ENCODE measurements around the gene CREBRF. TPM values are rescaled to one million over a fixed set of nuclear protein-coding genes. Genes with fewer than 3 reads are reported as not detected.

Gene CREBRF
- total and polyA plus RNA-seq, 2 donors (not counting 3 experiments of a cell fraction or from before 2014, with no cell fraction given): 2.7 to 8.8 TPM

DNA sequence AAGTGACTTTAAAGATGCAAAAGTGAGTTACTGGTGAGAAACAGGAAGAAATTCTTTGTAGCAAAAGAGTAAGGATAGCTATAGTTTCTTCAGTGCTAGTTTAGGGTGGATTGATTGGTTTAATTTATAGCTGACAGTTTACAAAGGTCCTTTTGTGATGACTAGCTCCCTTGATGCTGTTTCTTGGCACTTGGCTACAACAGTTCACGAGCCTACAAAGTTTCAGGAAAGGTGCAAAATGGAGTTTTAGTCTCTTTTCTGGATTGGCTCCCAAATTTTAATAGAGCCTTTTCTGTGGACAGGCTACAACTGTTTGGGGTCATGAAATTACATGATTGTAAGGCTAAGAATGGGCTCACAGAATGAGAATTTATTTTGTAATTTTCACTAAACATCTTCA lies 47.3 kb downstream of the CREBRF start:
- dilution Hi-C loops (cut with MboI; ENCODE audit: extremely low pct_ligation_motif_present, low sequenced_read_pairs): no loop called here
- no peak overlapping the region for H3K27ac ChIP-seq (ENCODE audit: insufficient read depth, low read depth, low read length)
- DNase-seq (ENCODE audit: low read depth, low spot score): no peak
- no peak overlapping the region for H3K9ac ChIP-seq (replicated peaks; ENCODE audit: extremely low read depth, insufficient read depth, low read length)
- no peaks in the 10 kb centered on the region for H3K4me1 ChIP-seq (ENCODE audit: control insufficient read depth, extremely low read depth, insufficient read depth, low read length)
- TF ChIP-seq GATA2 (IDR thresholded peaks at IDR 0.05; ENCODE audit: insufficient read depth, insufficient read length, low read depth, low read length) (no peak), POLR2A (IDR thresholded peaks at IDR 0.05; ENCODE audit: low read depth, low read length) (no peak), POLR2AphosphoS5 (IDR thresholded peaks at IDR 0.05; ENCODE audit: insufficient read depth, low read depth, low read length) (no peak), JUN (IDR thresholded peaks at IDR 0.05; ENCODE audit: borderline replicate concordance, insufficient read depth, insufficient read length, low read depth) (no peak), EZH2 (IDR thresholded peaks at IDR 0.05; ENCODE audit: borderline replicate concordance, low read depth, low read length, severe bottlenecking) (no peak), MYC (IDR thresholded peaks at IDR 0.05; ENCODE audit: low read depth, low read length) (no peak), FOS (IDR thresholded peaks at IDR 0.05; ENCODE audit: borderline replicate concordance, insufficient read depth, low read length) (no peak)
- TF ChIP-seq, protein P1, sequence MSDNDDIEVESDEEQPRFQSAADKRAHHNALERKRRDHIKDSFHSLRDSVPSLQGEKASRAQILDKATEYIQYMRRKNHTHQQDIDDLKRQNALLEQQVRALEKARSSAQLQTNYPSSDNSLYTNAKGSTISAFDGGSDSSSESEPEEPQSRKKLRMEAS (IDR thresholded peaks at IDR 0.05; ENCODE audit: insufficient read depth, insufficient read length): no peak
- TF ChIP-seq, protein P2, sequence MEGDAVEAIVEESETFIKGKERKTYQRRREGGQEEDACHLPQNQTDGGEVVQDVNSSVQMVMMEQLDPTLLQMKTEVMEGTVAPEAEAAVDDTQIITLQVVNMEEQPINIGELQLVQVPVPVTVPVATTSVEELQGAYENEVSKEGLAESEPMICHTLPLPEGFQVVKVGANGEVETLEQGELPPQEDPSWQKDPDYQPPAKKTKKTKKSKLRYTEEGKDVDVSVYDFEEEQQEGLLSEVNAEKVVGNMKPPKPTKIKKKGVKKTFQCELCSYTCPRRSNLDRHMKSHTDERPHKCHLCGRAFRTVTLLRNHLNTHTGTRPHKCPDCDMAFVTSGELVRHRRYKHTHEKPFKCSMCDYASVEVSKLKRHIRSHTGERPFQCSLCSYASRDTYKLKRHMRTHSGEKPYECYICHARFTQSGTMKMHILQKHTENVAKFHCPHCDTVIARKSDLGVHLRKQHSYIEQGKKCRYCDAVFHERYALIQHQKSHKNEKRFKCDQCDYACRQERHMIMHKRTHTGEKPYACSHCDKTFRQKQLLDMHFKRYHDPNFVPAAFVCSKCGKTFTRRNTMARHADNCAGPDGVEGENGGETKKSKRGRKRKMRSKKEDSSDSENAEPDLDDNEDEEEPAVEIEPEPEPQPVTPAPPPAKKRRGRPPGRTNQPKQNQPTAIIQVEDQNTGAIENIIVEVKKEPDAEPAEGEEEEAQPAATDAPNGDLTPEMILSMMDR (IDR thresholded peaks at IDR 0.05; ENCODE audit: extremely low read depth in 1 of 2, insufficient read depth in 1 of 2, low read depth in 1 of 2, low read length in 2 of 2): no peak
- H2AFZ ChIP-seq (ENCODE audit: low read depth, low read length): no peak overlapping the region
- no peaks in the 10 kb centered on the region for H3K27me3 ChIP-seq (ENCODE audit: control insufficient read depth in 2 of 2, insufficient read depth in 2 of 2, low read length in 2 of 2)
- H4K20me1 ChIP-seq (replicated peaks; ENCODE audit: control insufficient read depth, extremely low read depth, insufficient read depth, low read length): no peaks in the 10 kb centered on the region
- CTCF ChIA-PET: no interaction called here
- no TSS peak for BruUV-seq (replicated peaks)
- no peak overlapping the region for H3K4me3 ChIP-seq (replicated peaks in 1 of 3; ENCODE audit: insufficient read depth in 1 of 3, low read depth in 1 of 3, low read length in 3 of 3)
- no peaks in the 10 kb centered on the region for H3K36me3 ChIP-seq (ENCODE audit: control insufficient read depth in 2 of 2, extremely low read depth in 1 of 2, insufficient read depth in 2 of 2, low read length in 2 of 2)
- FAIRE-seq: no peak
- POLR2A ChIA-PET: no interaction called here
- no peaks in the 10 kb centered on the region for H3K79me2 ChIP-seq (ENCODE audit: control insufficient read depth, insufficient read depth, low read length)
- H3K9me3 ChIP-seq (replicated peaks; ENCODE audit: control insufficient read depth, insufficient read depth, low read length): no peaks in the 10 kb centered on the region
- no peaks in the 10 kb centered on the region for H3K9me1 ChIP-seq (replicated peaks; ENCODE audit: control insufficient read depth, extremely low read depth, insufficient read depth, low read length)
- no peak overlapping the region for H3K4me2 ChIP-seq (ENCODE audit: insufficient read depth, low read length)
- intact Hi-C loops (cut with micrococcal nuclease): no loop called here
